Subcutaneous adipose tissue (tissue), 4 donors: Measurements from ENCODE around the gene LGI4. TPM values are rescaled to one million over a fixed set of nuclear protein-coding genes. Genes with fewer than 3 reads are reported as not detected.

Experiments used
- CTCF ChIP-seq: fragments of 450-650 bp; IDR thresholded peaks from one replicate; pipeline ENCODE4 v1.5.1; 2016; ENCODE audit warnings: low read depth, mild to moderate bottlenecking, control low read depth, antibody characterized with exemption, moderate library complexity
- total RNA-seq, 4 donors: library from RNA; depleted of rRNA; stranded (reverse); fragments of >200 nt; gene quantifications; one replicate each; pipeline ENCODE4 v1.1.0, GENCODE V29; 2016

LGI4 gene
- total RNA-seq, 4 donors from 2014 or later = 11.6 to 34.1 (median 21.3) TPM

GRCh38 chr19:35127871-35128270 is 7.0 kb downstream of the LGI4 start:
- TF ChIP-seq CTCF = no peak

- no peak for TF ChIP-seq CTCF
Measured at GRCh38 chr19:35126624-35126959, 8.3 kb downstream of the LGI4 start.

GRCh38 chr19:35125749-35126623 is 8.9 kb downstream of the LGI4 start:
- TF ChIP-seq CTCF = no peak

GRCh38 chr19:35125270-35125717 is 9.6 kb downstream of the LGI4 start:
- no peak for TF ChIP-seq CTCF

- no peak for TF ChIP-seq CTCF
Measured at GRCh38 chr19:35124098-35125060, 10.5 kb downstream of the LGI4 start.

- no peak for TF ChIP-seq CTCF
Measured at GRCh38 chr19:35123573-35123972, 11.3 kb downstream of the LGI4 start.
